HG03442 (cell line): ENCODE results near the gene GALNTL6.
A peak's percentile ranks its signal among the peaks of the same experiment; 100 is the strongest.

ENCODE experiments used
- ATAC-seq: cut with Tn5 transposase; IDR thresholded peaks from one replicate; pipeline ENCODE4 v1.9.1; 2021; ENCODE audit warnings: mild to moderate bottlenecking, moderate library complexity; ENCODE audit not compliant: unreplicated experiment

The GALNTL6 gene

DNA sequence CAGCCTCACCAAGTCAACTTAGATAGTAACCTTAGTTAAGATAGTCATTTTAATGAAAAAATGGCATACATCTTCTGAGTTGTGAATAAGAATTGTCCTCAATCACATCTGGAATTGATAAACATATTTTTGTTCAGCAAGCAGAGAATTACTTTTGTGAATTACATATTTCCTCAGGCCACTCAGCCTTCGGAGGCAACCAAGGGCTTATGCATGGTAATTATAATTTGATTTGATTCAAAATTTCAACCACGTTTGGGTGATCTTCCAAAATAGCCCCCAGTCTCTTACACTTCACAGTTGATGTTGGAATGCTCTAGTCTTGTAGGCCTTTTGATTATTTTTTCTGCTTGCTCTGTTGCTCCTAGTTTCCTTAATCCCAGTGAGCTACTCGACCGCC is 63.4 kb downstream of the GALNTL6 start:
- no peak for ATAC-seq

DNA sequence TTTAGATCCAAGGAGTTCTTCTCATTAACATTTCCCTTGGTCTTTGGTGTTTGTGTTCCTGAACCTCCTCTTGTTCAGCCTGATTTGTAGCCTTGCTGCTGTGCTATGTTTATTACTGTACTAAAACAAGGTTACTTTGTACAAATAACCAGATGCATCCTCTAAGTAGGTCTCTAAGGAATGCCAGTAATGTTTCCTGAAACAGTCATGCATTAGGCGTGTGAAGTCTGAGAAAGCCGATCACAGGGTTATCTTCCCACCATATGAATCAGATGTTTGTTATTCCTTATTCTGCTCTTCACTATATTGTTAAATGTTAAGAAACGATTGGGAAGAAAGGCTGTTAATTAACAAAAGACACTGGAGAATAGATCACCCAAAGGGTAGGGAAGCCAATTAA is 66.9 kb downstream of the GALNTL6 start:
- ATAC-seq = no peak

GRCh38 chr4:171889681-171890080 is 76.5 kb downstream of the GALNTL6 start:
- ATAC-seq = no peak

DNA sequence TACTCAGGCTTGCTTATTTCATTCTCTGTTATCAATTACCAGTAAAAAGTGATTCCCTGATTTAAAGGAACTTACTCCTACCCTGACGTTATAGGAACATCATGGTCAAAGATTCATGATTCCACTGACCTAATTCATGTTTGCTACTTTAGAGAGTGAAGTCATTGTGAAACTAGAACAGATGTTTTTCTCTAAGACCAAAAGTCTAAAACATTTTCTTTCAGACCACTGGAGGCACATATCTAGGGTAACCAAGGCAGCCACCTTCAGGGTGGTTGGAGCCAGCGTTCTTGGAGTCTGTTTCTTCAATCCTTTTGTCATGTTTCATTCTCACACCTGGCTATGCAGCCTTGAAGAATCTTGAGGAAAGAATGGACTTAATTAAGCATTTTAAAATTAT is 77.8 kb downstream of the GALNTL6 start:
- ATAC-seq = peak; percentile 83

DNA sequence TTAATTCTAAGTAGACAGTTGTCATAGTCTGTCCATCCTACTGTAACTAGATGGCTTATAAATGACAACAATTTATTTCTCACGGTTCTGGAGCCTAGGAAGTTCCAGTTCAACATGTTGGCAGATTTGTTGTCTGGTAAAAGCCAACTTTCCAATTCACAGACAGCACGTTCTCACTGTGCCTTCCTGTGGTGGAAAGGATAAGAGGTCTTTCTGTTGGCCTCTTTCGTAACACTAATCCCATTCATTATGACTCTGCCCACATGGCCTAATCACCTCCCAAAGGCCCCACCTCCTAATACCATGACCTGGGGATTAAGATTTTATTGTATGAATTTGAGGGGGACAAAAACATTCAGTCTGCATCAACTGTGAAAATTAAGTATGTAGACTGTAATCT is 83.2 kb downstream of the GALNTL6 start:
- ATAC-seq = no peak

DNA sequence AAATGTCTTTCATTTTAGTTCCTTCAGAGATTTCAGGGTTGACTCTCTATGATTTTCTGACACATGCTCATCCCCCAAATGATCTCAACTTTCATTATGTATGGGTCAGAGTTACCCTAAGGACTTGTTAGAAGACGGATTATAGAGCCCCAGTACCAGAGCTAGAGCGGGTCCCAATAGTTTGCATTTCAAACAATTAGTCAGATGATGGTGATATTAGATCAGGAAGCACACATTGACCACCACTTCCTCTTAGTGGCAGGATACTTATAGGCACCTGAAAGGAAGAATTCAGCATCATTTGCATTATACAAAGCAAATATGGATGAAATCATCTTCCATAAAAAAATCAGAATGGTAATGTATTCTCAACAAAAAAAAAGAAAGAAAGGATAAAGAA is 106.1 kb downstream of the GALNTL6 start:
- no peak for ATAC-seq

DNA sequence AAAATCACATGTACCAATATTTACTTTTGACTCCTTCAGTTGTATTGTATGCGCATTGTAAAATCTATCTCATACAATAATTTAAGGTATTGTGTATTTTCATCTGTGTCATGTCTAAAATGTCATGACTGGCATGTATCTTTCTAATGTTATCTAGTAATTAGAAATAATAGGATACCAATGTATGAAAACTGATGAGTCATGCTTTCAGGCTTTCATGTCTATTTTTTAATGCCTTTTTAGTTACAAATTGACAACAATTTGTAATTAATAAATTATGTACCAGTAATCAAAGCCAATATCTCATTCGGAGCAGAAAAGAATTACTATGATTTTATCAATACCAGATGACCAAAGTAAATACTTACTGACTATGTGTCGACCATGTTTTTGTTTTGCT is 107.7 kb downstream of the GALNTL6 start:
- no peak for ATAC-seq

GRCh38 chr4:171924746-171925376 is 111.7 kb downstream of the GALNTL6 start:
- no peak for ATAC-seq

- ATAC-seq = no peak
Measured at GRCh38 chr4:171928336-171928735, 115.1 kb downstream of the GALNTL6 start.

GRCh38 chr4:171929477-171929876 is 116.3 kb downstream of the GALNTL6 start:
- no peak for ATAC-seq

DNA sequence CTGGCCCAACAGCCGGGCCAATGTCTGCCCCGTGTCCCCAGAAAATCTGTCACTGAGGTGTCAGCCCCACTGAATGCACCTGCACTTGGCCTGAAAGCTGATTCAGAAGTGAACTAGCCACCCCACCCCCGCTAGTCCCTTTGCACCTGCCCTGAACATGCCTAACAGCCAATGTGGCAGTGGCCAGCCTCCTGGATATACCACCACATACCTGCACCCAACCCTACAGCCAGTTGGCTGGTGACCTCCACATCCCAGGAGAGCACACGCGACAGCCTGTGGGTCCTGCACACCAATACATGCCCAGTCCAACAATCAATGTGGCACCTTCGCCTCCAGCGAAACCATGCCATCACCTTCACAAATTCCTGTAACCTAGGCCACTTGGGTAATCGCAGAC is 116.7 kb downstream of the GALNTL6 start:
- no peak for ATAC-seq

DNA sequence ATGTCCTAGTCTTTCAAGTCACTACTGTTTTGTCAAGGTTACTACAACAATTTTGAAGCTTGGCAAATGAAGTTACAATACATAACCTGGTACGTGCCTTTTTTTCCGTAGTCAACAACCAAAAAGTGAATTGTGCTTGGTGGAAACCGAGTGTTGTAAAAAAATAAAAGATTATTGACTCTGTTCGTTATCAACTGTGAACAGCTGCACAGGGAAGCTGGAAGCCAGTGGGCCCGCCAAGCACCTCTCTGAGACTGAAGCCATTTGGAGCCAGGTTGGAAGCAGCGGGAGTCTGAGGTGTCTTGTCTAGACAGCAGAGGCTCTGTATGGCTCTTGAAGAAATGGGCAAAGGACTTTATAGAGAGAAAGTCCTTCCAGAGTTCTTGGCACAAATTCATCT is 119.0 kb downstream of the GALNTL6 start:
- ATAC-seq = no peak

DNA sequence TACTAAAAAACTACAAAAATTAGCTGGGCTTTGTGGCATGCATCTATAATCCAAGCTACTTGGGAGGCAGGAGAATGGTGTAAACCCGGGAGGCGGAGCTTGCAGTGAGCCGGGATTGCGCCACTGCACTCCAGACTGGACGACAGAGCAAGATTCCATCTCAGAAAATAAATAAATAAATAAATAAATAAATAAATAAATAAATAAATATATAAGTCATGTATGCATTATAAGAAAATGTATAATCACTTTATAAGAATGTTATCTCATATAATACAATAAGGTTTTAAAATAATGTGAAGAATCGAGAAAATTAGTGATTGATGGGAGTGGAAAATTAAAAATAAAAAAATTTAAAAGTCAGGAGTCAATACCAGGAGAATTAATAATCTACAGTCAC is 127.5 kb downstream of the GALNTL6 start:
- ATAC-seq = no peak

GRCh38 chr4:171947400-171947799 is 134.2 kb downstream of the GALNTL6 start:
- ATAC-seq = no peak

- ATAC-seq = no peak
Measured at GRCh38 chr4:171948038-171948437, 134.8 kb downstream of the GALNTL6 start.

DNA sequence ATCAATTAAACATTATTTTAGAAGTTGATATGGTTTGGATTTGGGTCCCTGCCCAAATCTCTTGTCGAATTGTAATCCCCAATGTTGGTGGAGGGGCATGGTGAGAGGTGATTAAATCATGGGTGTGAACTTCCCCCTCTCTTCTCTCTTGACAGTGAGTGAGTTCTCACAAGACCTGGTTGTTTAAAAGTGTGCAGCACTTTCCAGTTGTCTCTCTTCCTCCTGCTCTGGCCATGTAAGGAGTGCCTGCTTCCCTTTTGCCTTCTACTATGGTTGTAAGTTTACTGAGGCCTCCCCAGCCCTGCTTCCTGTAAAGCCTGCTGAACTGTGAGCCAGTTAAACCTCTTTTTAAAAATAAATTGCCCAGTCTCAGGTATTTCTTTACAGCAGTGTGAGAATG is 141.4 kb downstream of the GALNTL6 start:
- no peak for ATAC-seq

DNA sequence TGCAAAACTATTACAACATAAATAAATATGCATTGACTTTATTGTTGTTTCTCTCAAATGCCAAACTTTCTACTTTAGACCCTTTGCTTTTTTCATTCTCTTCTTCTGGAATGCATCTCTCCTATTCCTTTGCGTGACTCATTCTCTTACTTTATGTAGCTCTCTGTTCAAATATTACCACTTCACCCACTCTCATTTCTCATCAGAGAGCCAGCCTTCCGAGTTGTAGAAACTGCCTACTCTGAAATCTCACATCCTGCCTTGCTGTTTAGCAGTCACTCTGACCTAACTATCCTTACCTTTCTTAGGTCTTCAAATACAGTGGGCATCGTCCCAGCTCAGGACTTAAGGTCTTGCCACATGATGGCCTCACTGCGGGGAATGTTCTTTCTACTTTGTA is 143.5 kb downstream of the GALNTL6 start:
- no peak for ATAC-seq

- ATAC-seq = no peak
Measured at GRCh38 chr4:171962110-171962509, 148.9 kb downstream of the GALNTL6 start.

GRCh38 chr4:171966356-171966755 is 153.2 kb downstream of the GALNTL6 start:
- ATAC-seq = no peak

DNA sequence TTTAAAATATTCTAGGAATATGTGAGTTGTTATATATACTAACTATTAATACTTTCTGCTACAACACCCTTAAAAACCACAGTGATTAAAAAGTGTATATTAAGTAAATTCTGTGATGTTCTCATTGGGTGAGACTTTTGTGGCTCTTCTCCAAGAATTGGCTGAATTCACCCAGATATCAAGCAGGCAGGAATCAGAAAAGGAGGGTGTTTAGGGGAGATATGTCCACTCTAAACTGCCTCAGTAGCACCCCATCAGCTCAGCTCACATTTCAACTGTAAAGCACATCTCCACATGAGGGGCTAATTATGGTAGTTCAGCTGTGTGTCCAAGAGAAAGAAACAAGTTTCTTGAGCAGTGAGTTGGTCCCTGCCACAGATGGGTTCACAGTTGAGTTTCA is 165.0 kb downstream of the GALNTL6 start:
- no peak for ATAC-seq

- ATAC-seq = no peak
Measured at GRCh38 chr4:171979461-171979860, 166.3 kb downstream of the GALNTL6 start.

GRCh38 chr4:171981185-171981584 is 168.0 kb downstream of the GALNTL6 start:
- no peak for ATAC-seq
